BE2C (cell line): ENCODE measurements around the gene RPS6KA2.

Experiments used
- DNase-seq: peaks from one replicate; pipeline ENCODE4 v3.0.0-alpha.2; 2020
- H3K27me3 ChIP-seq: fragments of 250-450 bp; sonication (Bioruptor Pico); 2 replicates; pipeline ENCODE4 v1.5.1; 2020; ENCODE audit warnings: mild to moderate bottlenecking
- H3K36me3 ChIP-seq: fragments of 250-450 bp; sonication (Bioruptor Pico); 2 replicates; pipeline ENCODE4 v1.5.1; 2020; ENCODE audit warnings: mild to moderate bottlenecking
- H3K4me1 ChIP-seq: fragments of 250-450 bp; sonication (Bioruptor Pico); 2 replicates; pipeline ENCODE4 v1.5.1; 2020
- H3K4me3 ChIP-seq: 2 replicates; pipeline ENCODE4 v1.5.1; 2011; ENCODE audit warnings: low read depth, low read length
- H3K9me3 ChIP-seq: fragments of 250-450 bp; sonication (Bioruptor Pico); 2 replicates; pipeline ENCODE4 v1.5.1; 2020
- CTCF ChIP-seq: IDR thresholded peaks from 2 replicates; pipeline ENCODE4 v1.5.1; 2012; ENCODE audit warnings: mild to moderate bottlenecking, low read depth, low read length

Gene RPS6KA2

GRCh38 chr6:166587631-166588413 is 39.2 kb downstream of the RPS6KA2 start:
- Histone ChIP-seq H3K4me1 (peaks cover 36% of the 10 kb centered on the region), H3K4me3 (no peak overlapping the region), H3K36me3 (no peaks in the 10 kb centered on the region), H3K27me3 (no peaks in the 10 kb centered on the region), H3K9me3 (no peaks in the 10 kb centered on the region)
- DNase-seq: no peak
- no peak for TF ChIP-seq CTCF

GRCh38 chr6:166586424-166587156 is 40.5 kb downstream of the RPS6KA2 start, which contains the start of gene RAMACL:
Gene RAMACL, minus strand, starts transcription at chr6:166586678. Its CDS starts 201 bp downstream, at chr6:166586477.
- Histone ChIP-seq H3K36me3 (no peaks in the 10 kb centered on the region), H3K9me3 (no peaks in the 10 kb centered on the region), H3K4me3 (no peak within 1 kb of the TSS), H3K4me1 (peaks cover 31% of the 10 kb centered on the region), H3K27me3 (no peaks in the 10 kb centered on the region)
- TF ChIP-seq CTCF: no peak
- peak; percentile 51 for DNase-seq

GRCh38 chr6:166584853-166585429 is 42.1 kb downstream of the RPS6KA2 start:
- no peak overlapping the region for H3K4me3 ChIP-seq
- H3K36me3 ChIP-seq: no peaks in the 10 kb centered on the region
- DNase-seq: no peak
- H3K4me1 ChIP-seq: peaks cover 17% of the 10 kb centered on the region
- TF ChIP-seq CTCF: no peak
- H3K27me3 ChIP-seq: no peaks in the 10 kb centered on the region
- no peaks in the 10 kb centered on the region for H3K9me3 ChIP-seq

- DNase-seq: no peak
- H3K27me3 ChIP-seq: no peaks in the 10 kb centered on the region
- no peaks in the 10 kb centered on the region for H3K36me3 ChIP-seq
- no peak overlapping the region for H3K4me3 ChIP-seq
- no peaks in the 10 kb centered on the region for H3K9me3 ChIP-seq
- peaks cover 9% of the 10 kb centered on the region for H3K4me1 ChIP-seq
- TF ChIP-seq CTCF: no peak
Observed at GRCh38 chr6:166584155-166584554, 42.9 kb downstream of the RPS6KA2 start.

GRCh38 chr6:166583230-166583965 is 43.7 kb downstream of the RPS6KA2 start:
- H3K4me1 ChIP-seq: 0 out of 2 replicates have a peak, but pooled peaks cover 4% of the 10 kb centered on the region
- no peak for DNase-seq
- H3K9me3 ChIP-seq: no peaks in the 10 kb centered on the region
- no peaks in the 10 kb centered on the region for H3K36me3 ChIP-seq
- H3K4me3 ChIP-seq: no peak overlapping the region
- no peaks in the 10 kb centered on the region for H3K27me3 ChIP-seq
- no peak for TF ChIP-seq CTCF
